ENCODE measurements around the gene TBC1D2.

GRCh38 chr9:98300611-98301010 lies 45.2 kb upstream of the TBC1D2 start:
- TF ChIP-seq MAFK (IDR thresholded peaks at IDR 0.05; ENCODE audit: low read depth, low read length): no peak
- no peak for TF ChIP-seq CTCF (conservative IDR thresholded peaks at IDR 0.05; ENCODE audit: low read depth, low read length)
- TF ChIP-seq POLR2A (IDR thresholded peaks at IDR 0.05; ENCODE audit: low read depth, low read length): no peak
- TF ChIP-seq RAD21 (IDR thresholded peaks at IDR 0.05; ENCODE audit: low read length): no peak
- no peak for TF ChIP-seq MXI1 (IDR thresholded peaks at IDR 0.05; ENCODE audit: borderline replicate concordance, low read depth, low read length)
- TF ChIP-seq USF2 (IDR thresholded peaks at IDR 0.05; ENCODE audit: low read depth, low read length): no peak
- TF ChIP-seq RCOR1 (IDR thresholded peaks at IDR 0.05; ENCODE audit: insufficient replicate concordance, low read length): no peak
- no peak for TF ChIP-seq RFX5 (IDR thresholded peaks at IDR 0.05; ENCODE audit: low read depth, low read length)
- TF ChIP-seq SMC3 (IDR thresholded peaks at IDR 0.05; ENCODE audit: low read depth, low read length): no peak
- no peak for TF ChIP-seq ELK1 (IDR thresholded peaks at IDR 0.05; ENCODE audit: borderline replicate concordance, low read depth, low read length)
- no peak for TF ChIP-seq CEBPB (IDR thresholded peaks at IDR 0.05; ENCODE audit: low read depth, low read length)

All from IMR-90 (cell line).